NB4 (cell line): ENCODE measurements around the gene APPL2.

ENCODE experiments used
- DNase-seq: peaks from one replicate; pipeline ENCODE4 v3.0.0; 2010; ENCODE audit warnings: low read depth
- H3K4me3 ChIP-seq: one replicate; pipeline ENCODE4 v1.5.1; 2011; ENCODE audit warnings: mild to moderate bottlenecking, low read depth, low read length, moderate library complexity
- MAX ChIP-seq: IDR thresholded peaks from 2 replicates; pipeline ENCODE4 v1.6.1; 2011; ENCODE audit warnings: low read depth, low read length
- MYC ChIP-seq: IDR thresholded peaks from 2 replicates; pipeline ENCODE4 v1.6.1; 2011; ENCODE audit warnings: low read depth, low read length
- POLR2A ChIP-seq: IDR thresholded peaks from 2 replicates; pipeline ENCODE4 v1.6.1; 2011; ENCODE audit warnings: mild to moderate bottlenecking; ENCODE audit not compliant: insufficient read length; ENCODE audit errors: extremely low read depth
- TF ChIP-seq, protein P1 (sequence below): IDR thresholded peaks from one replicate; pipeline ENCODE4 v1.5.1; 2012; ENCODE audit warnings: low read depth, low read length

The APPL2 gene

DNA sequence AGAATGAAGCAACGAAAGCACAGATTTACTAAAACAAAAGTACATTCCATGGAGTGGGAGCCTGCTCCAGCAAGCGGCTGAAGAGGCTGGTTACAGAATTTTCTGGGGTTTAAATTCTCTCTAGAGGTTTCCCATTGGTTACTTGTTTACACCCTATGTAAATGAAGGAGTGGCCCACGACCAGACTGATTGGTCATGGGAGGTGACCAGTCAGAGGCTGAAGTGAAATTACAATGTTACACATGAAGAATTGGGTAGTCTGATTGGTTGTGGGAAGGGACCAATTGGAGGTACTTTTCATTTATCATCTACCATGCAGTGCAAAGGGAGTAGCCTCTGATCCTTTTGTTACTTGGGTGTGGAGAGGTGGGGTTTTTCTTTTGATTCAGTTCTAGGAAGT, 36.2 kb upstream of the APPL2 start:
- DNase-seq = no peak

DNA sequence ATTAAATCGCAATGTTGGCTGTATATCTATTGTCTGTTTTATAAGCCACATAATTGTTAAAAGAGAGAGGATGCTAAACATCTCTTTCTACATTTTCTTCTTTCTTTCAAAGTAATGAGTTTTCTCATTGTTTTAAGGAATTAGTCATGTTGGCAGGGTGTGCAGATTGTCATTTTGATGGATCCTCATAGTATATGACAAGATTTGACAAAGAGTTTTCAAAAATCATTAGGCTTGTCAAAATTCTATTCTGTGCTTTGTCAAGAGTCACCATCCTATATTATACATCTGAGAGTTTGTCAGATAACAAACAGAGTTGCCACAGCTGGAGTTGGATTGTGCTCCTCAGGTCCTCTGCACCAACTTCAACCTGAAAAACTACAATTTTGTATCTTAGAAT, 35.4 kb upstream of the APPL2 start:
- DNase-seq = no peak
- no peak overlapping the region for H3K4me3 ChIP-seq
- TF ChIP-seq POLR2A = no peak
- TF ChIP-seq MAX = no peak
- TF ChIP-seq, protein P1, sequence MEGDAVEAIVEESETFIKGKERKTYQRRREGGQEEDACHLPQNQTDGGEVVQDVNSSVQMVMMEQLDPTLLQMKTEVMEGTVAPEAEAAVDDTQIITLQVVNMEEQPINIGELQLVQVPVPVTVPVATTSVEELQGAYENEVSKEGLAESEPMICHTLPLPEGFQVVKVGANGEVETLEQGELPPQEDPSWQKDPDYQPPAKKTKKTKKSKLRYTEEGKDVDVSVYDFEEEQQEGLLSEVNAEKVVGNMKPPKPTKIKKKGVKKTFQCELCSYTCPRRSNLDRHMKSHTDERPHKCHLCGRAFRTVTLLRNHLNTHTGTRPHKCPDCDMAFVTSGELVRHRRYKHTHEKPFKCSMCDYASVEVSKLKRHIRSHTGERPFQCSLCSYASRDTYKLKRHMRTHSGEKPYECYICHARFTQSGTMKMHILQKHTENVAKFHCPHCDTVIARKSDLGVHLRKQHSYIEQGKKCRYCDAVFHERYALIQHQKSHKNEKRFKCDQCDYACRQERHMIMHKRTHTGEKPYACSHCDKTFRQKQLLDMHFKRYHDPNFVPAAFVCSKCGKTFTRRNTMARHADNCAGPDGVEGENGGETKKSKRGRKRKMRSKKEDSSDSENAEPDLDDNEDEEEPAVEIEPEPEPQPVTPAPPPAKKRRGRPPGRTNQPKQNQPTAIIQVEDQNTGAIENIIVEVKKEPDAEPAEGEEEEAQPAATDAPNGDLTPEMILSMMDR = no peak
- TF ChIP-seq MYC = no peak

More for the DNA sequence above, 36.2 kb upstream of the APPL2 start:
- H3K4me3 ChIP-seq = no peak overlapping the region
- TF ChIP-seq, protein P1 = no peak
- no peak for TF ChIP-seq POLR2A
- no peak for TF ChIP-seq MAX
- no peak for TF ChIP-seq MYC

DNA sequence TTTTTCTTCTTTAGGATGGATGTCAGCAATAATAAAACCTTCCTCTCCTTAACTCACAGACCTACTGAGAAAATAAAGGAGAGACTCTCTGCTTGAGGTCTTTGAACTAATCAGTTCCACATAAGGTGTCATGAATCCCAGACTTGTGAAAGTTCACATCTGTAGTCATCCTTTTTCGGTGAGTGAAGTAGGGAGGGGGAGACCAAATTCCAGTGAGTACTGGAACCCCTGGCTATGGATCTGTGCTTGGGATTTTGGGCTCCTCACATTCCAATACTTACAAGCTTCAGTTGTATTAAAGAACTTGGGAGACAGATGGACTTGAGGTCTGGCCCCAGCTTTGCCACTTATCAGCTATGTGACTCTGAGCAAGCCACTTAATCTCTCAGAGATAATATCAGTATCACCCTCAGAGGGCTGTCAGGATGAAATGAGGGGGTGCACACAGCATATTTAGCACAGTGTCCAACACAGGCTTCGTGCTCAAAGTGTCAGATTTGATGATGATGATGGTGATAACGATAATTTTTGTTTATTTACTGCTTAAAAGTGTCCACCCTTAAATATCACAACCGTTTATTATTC, 34.8 kb upstream of the APPL2 start:
- TF ChIP-seq MYC (no peak), MAX (no peak), POLR2A (no peak)
- TF ChIP-seq, protein P1 = no peak
- DNase-seq = no peak
- H3K4me3 ChIP-seq = no peak overlapping the region

DNA sequence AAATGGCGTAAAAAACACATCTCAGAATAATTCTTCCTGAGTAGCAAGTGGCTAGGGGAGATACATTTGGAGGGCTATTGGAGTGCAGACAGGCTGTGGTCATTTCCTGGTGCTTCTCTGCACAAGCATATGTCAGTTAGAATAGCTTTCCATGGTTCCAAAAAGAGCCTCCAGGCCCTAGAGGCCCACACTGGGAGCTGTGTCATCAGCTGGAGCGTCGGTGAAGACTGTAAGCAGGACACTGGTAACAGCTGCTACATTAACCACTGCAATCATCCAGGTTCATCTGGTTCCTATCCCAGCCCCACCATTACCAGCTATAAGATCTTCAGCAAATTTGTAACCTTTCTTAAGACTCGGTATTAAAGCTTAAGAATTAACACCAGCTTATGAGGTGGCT, 31.7 kb upstream of the APPL2 start:
- H3K4me3 ChIP-seq = no peak overlapping the region
- DNase-seq = no peak
- TF ChIP-seq MYC (no peak), MAX (no peak)

GRCh38 chr12:105264771-105265170, 28.8 kb upstream of the APPL2 start:
- DNase-seq = no peak
- TF ChIP-seq POLR2A (no peak), MAX (no peak), MYC (no peak)
- TF ChIP-seq, protein P1 = no peak
- no peak overlapping the region for H3K4me3 ChIP-seq

- no peak for DNase-seq
- TF ChIP-seq MAX (no peak), POLR2A (no peak), MYC (no peak)
- TF ChIP-seq, protein P1 = no peak
- H3K4me3 ChIP-seq = no peak overlapping the region
Observed at GRCh38 chr12:105262461-105263184, 26.6 kb upstream of the APPL2 start.
